Uterus (tissue), 2 donors: ENCODE results near the gene PTGER2.

Experiments used
- CTCF ChIP-seq, 4 experiments: fragments of 200-600 bp in 2 of 4; fragments of 450-650 bp in 2 of 4; sonication (generic) in 2 of 4; IDR thresholded peaks; one replicate each; pipeline ENCODE4 v1.5.1; 2016 to 2019; ENCODE audit warnings: antibody characterized with exemption in 4 of 4, mild to moderate bottlenecking in 2 of 4, moderate library complexity in 1 of 4
- POLR2A ChIP-seq, 2 donors: fragments of 450-650 bp; IDR thresholded peaks; one replicate each; pipeline ENCODE4 v1.6.1; 2016; ENCODE audit warnings: antibody characterized with exemption in 2 of 2, mild to moderate bottlenecking in 1 of 2, moderate library complexity in 1 of 2

- TF ChIP-seq CTCF (IDR thresholded peaks at IDR 0.05) (no peak), POLR2A (IDR thresholded peaks at IDR 0.05) (no peak)
Observed at GRCh38 chr14:52352061-52352491, 38.0 kb downstream of the PTGER2 start.
